GM19023 (cell line): ENCODE data around the gene ABAT.
"Not testable (repeated sequence)": the region's sequence is repeated elsewhere in the genome, so short reads cannot be mapped to it uniquely, and the experiment has no call there.

Experiments used
- ATAC-seq: cut with Tn5 transposase; IDR thresholded peaks from one replicate; pipeline ENCODE4 v1.9.1; 2021; ENCODE audit warnings: mild to moderate bottlenecking, moderate library complexity; ENCODE audit not compliant: unreplicated experiment

ABAT gene

DNA sequence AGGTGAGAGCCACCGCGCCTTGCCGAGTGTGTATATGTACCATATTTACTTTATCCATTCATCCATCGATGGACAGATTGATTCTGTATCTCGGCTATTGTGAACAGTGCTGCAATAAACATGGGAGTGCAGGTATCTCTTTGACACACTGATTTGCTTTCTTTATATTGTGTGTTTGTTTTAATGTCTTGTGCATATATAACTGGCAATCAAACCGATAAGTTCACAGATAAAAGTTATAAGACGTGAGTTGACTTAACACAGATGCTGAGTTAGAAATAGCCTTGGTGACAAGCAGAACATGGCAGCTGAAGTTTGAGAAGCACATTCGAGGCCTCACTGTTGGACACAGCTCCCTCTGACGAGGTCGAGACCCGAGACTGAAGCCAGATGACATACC lies 99.8 kb downstream of the ABAT start:
- no peak for ATAC-seq

- ATAC-seq = no peak
Measured at GRCh38 chr16:8775359-8775758, 100.9 kb downstream of the ABAT start.

- ATAC-seq = no peak
Measured at GRCh38 chr16:8776129-8776584, 101.7 kb downstream of the ABAT start.

DNA sequence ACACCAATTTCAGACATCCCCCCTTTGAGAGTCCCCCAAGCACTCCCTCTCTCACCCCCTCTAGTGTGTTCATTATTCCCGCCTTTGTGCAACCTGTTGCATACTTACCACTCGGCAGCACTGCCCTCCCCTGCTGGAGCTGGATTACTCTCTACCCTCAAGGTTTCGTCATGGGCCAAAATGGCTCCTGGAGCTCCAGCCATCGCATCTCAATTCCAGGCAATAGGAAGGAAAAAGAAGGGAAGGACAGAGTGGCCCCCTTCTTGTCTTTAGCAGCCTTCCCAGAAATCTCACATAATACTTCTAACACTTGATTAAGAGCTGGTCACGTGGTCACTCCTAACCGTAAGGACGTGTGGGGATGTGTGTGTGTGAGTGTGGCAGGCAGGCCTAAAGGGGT lies 102.8 kb downstream of the ABAT start:
- ATAC-seq = no peak

- ATAC-seq = no peak
Measured at GRCh38 chr16:8781797-8782196, 107.4 kb downstream of the ABAT start.

- no peak for ATAC-seq
Measured at GRCh38 chr16:8782673-8783072, 108.3 kb downstream of the ABAT start.

DNA sequence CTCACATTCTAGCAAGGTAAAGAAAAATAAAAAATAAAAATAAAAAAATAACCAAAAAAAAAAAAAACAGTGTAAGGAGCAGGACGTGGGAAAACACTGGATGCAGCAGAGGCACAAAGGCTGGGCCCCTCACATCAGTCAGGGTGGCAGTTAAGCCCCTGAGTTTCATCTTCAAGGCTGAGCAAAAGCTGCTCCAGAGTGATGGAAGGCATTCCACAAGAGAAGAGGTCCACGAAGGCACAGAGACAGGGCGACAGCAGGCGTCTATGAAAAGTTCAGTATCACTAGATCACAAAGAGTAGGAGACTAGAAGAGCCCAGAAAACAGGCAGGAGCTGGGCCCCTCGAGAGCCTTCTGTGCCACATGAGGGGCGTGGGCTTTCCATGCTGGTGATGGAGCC lies 111.0 kb downstream of the ABAT start:
- no peak for ATAC-seq

- not testable (repeated sequence) for ATAC-seq
Measured at GRCh38 chr16:8786316-8786715, 111.9 kb downstream of the ABAT start.

- ATAC-seq = no peak
Measured at GRCh38 chr16:8788578-8789172, 114.3 kb downstream of the ABAT start.

GRCh38 chr16:8795091-8795490 lies 120.7 kb downstream of the ABAT start:
- ATAC-seq = no peak

DNA sequence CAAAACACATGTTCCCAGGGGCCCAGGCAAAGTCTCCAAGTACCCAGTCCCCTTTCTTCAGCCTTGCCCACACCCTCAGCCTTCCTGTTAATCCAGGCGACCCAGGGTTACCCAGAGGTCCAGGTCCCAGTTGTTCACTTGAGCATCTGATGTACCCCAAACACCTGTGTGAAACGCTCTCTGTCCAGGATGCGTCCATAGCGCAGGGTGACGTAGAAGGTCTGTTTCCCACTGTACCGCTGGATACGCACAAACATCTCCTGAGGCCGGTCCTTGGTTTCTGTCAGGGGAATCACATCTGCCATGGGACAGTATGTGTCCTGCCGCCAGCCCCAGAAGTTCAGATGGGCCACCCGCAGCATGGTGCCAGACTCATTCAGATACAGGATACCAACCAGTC lies 121.4 kb downstream of the ABAT start:
- no peak for ATAC-seq

- ATAC-seq = no peak
Measured at GRCh38 chr16:8796469-8797363, 122.3 kb downstream of the ABAT start.

DNA sequence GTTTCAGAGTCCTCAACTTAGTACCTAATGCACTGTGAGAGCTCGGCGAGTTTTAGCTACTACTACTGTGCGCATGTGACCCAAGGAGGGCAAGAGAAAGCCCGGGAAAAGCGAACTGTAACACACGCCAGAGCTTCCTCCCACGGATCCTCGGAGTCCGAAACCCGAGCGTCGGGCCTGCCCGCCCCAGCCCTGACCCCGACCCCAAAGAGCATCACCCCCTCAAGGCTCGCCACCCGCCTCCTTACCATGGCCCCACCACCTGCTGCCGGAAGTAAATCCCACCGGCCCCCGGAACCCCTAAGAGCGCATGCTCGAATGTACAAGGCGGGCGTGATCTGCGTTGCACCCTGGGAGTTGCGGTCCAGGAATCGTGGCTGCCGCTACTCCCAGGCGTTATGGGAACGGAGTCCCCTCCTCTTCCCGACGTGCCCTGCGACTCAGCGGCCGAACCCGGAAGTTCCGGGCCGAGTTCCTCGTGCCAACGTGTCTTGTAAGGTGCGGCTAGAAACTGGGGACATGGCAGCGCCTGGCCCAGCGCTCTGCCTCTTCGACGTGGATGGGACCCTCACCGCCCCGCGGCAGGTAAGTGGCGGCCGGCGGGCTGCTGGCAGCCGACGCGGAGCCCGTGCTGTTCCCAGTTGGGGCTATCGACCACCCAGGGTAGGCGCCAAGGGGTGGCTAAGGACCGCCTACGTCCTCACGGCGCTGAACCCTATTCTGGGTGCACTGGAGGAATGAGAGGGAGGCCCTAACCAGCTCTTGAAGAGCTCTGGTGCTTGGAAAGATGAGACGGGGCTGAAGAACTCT lies 123.2 kb downstream of the ABAT start, which contains the start of the genes PMM2 and TMEM186:
PMM2 (plus strand) TSS at position 476 of the 810 bp plus-strand sequence; CDS start at position 520, 44 bp downstream.
TMEM186 (minus strand) TSS at position 276 of the 810 bp plus-strand sequence; CDS start at position 251, 25 bp downstream.
- peak; percentile 95 for ATAC-seq

DNA sequence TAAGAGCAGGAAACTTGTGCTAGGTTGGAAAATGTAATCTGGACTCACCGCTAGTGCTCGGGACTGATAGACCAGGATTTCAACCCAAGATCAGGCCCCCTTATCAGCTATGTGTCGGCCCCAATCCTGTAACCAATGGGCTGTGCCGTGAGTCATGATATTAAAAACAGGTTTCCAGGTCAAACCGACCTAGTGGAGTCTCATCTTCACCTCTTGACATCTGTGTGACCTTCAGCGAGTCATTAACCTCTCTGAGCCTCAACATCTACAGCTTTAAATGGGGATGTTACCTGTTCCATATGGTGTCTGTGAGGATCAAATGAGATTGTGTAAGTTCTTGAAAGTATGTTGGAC lies 123.7 kb downstream of the ABAT start:
- peak; percentile 2 for ATAC-seq

DNA sequence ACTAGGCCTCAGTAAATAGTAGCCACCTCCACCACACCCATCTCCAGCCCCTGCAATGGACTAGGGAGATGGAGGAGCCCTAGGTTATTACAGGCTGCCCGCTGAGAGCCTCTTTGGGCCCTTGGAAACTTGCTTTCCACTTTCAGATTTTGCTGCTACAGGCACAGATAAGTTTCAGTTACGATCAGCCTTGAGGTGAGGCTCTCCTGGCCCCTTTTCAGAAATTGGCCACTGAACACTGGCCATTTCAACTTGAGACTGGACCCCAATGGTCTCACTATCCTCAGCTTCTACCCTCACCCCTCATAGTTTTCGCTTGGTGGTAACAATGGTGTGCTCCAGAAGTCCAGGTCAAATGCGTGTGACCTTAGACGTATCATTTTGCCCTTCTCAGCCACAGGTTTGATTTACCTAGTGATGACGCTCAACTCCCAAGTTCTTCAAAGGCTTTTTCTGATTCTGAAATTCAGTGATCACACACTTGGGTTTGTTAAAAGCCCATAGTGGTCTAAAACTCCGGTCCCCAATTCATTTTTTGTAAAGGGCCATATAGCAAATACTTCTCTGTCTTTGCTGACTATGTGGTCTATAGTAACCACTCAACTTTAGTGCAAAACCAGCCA lies 124.2 kb downstream of the ABAT start:
- no peak for ATAC-seq

- ATAC-seq = no peak
Measured at GRCh38 chr16:8801701-8802100, 127.3 kb downstream of the ABAT start.

- not testable (repeated sequence) for ATAC-seq
Measured at GRCh38 chr16:8803733-8804132, 129.3 kb downstream of the ABAT start.

GRCh38 chr16:8804313-8804712 lies 129.9 kb downstream of the ABAT start:
- ATAC-seq = no peak

DNA sequence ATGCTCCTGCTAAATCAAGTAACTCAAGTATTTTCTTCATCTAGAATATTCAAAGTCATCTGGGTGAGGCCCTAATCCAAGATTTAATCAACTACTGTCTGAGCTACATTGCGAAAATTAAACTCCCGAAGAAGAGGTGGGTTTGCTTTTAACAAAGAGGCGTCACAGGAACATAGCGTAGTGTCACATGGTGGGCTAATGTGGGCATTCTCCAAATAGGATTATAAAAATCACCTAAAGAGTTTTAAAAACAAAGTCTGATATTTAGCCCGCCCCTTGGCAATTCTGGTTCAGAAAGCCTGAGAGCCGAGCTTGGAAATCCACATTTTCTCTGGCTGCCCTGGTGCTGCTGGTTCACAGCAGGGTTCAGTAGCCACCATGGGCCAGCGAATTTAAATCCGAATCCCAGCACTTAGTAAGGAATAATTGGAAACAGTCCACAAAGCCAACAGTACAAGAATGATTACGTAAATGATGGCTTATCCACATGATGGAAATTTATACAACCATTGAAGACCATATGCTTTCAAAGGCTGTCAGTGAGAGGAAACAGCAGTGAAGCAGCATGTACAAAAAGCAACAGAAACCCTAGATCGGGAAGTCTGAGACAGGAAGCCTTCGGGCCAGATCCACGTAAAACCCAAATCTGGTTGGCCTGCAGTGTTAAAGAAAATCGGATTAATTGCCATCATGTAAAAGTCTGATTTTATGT lies 132.0 kb downstream of the ABAT start:
- ATAC-seq = no peak

DNA sequence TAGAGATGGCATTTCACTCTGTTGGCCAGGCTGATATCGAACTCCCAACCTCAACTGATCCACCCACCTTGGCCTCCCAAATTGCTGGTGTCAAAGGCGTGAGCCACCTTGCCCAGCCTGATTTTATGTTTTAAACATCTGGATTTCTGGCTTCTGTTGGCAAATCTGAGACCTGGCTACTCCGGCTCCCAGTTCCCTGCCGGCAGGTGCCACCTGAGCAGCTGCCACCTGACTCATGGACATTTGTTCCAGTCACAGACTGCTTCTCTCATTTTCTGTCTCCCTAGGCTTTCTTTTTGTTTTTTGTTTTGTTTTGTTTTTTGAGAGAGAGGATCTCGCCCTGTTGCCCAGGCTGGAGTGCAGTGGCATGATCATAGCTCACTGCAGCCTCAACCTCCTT lies 132.8 kb downstream of the ABAT start:
- ATAC-seq = no peak
